Activated CD8-positive, alpha-beta T cell treated with anti-CD3 and anti-CD28 coated beads for 36 hours (primary cell): Measurements from ENCODE around the gene ZNF628. TPM values are rescaled to one million over a fixed set of nuclear protein-coding genes. Genes with fewer than 3 reads are reported as not detected.

Source experiments
- ATAC-seq: fragments of 200-7000 bp; cut with Tn5 transposase; one replicate; pipeline ENCODE4 v1.10.0; 2021; ENCODE audit warnings: mild to moderate bottlenecking, moderate library complexity
- CTCF ChIA-PET: fragments of 350-600 bp; sonication (Branson Sonifier 250); formaldehyde crosslinking; loops from one replicate; lab custom pipeline; 2021; ENCODE audit warnings: antibody characterized with exemption; lab: Charles Lee
- POLR2A ChIA-PET: fragments of 350-600 bp; sonication (Branson Sonifier 250); formaldehyde crosslinking; loops from one replicate; lab custom pipeline; 2021; ENCODE audit warnings: antibody characterized with exemption; lab: Charles Lee
- DNase-seq: peaks from one replicate; pipeline ENCODE4 v3.0.0-alpha.2; 2020
- H3K27ac Mint-ChIP-seq: one replicate; pipeline ENCODE4 v1.8.0; 2021; ENCODE audit warnings: mild to moderate bottlenecking, mixed read lengths
- H3K27me3 Mint-ChIP-seq: one replicate; pipeline ENCODE4 v1.8.0; 2021; ENCODE audit warnings: mixed read lengths
- H3K36me3 Mint-ChIP-seq: one replicate; pipeline ENCODE4 v1.8.0; 2021; ENCODE audit warnings: low read depth, mixed read lengths
- H3K4me1 Mint-ChIP-seq: one replicate; pipeline ENCODE4 v1.8.0; 2021; ENCODE audit warnings: low read depth, mixed read lengths
- H3K4me3 Mint-ChIP-seq: one replicate; pipeline ENCODE4 v1.8.0; 2021; ENCODE audit warnings: mild to moderate bottlenecking, moderate library complexity, mixed read lengths
- H3K9me3 Mint-ChIP-seq: one replicate; pipeline ENCODE4 v1.8.0; 2021; ENCODE audit warnings: mixed read lengths
- intact Hi-C: fragments of 100-400 bp; cut with micrococcal nuclease; formaldehyde crosslinking; loops from one replicate; pipeline ENCODE4 v1.10.0; 2022
- total RNA-seq, 2 experiments: library from RNA; stranded (reverse); gene quantifications; one replicate each; pipeline ENCODE4 v1.2.3, GENCODE V29; 2021
- TF ChIP-seq, protein P1 (sequence below): fragments of 200-600 bp; IDR thresholded peaks from one replicate; pipeline ENCODE4 v1.8.0; 2022; ENCODE audit warnings: antibody characterized with exemption, mild to moderate bottlenecking

The ZNF628 gene
- total RNA-seq, 2 experiments from 2014 or later, result 8.4 to 8.6 TPM

DNA sequence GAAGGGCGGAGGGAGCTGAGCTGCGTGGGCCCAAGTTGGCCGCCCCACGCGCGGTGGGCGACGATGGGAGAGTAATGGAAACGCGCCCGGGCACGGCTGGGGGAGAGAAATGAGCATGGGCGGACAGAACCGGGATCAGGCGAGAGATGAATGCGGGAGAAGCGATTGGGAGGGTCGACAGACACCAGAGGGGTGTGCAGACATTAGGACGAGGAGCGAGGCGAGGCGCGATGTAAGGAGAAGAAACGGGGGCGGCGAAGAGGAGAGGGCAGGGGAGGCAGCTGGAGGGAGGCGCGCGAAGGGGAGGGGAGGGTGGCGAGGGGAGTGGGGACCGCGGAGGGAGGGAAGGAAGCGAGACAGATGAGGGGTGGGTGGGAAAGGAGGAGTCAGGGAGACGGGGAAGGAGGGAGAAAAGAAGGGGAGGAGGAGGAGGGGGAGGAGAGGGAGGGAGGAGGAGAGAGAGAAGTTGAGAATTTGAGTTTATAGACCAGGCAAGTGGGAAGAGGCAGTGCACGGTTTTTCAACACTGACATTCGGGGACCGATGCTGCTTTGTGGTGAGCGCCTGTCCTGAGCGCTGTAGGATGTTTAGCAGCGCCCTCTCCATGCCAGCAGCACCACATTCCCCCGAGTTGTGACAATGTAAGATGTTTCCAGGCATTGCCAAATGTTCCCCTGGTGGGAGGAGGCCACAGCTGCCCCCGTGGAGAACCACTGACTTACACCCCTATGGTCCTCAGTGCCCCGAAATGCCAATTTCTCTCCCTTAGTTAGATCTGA lies 33.2 kb upstream of the ZNF628 start, which contains the start of gene SHISA7:
Gene SHISA7, minus strand, starts transcription at position 256 of the 779 bp plus-strand sequence. CDS start 437 bp downstream, outside the sequence.
- no peaks in the 10 kb centered on the region for H3K36me3 Mint-ChIP-seq
- intact Hi-C loops, result no loop called here
- POLR2A ChIA-PET, result interaction anchor here (0.6 to 1.3 kb wide), 2 partner anchors 25 to 30 kb away, joined by 3 read pairs; no protein-coding TSS in a partner anchor
- CTCF ChIA-PET, result no interaction called here
- peaks cover 57% of the 10 kb centered on the region for H3K27me3 Mint-ChIP-seq
- H3K27ac Mint-ChIP-seq, result no peak within 1 kb of the TSS
- TF ChIP-seq, protein P1, sequence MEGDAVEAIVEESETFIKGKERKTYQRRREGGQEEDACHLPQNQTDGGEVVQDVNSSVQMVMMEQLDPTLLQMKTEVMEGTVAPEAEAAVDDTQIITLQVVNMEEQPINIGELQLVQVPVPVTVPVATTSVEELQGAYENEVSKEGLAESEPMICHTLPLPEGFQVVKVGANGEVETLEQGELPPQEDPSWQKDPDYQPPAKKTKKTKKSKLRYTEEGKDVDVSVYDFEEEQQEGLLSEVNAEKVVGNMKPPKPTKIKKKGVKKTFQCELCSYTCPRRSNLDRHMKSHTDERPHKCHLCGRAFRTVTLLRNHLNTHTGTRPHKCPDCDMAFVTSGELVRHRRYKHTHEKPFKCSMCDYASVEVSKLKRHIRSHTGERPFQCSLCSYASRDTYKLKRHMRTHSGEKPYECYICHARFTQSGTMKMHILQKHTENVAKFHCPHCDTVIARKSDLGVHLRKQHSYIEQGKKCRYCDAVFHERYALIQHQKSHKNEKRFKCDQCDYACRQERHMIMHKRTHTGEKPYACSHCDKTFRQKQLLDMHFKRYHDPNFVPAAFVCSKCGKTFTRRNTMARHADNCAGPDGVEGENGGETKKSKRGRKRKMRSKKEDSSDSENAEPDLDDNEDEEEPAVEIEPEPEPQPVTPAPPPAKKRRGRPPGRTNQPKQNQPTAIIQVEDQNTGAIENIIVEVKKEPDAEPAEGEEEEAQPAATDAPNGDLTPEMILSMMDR, result no peak
- ATAC-seq (no peak), DNase-seq (no peak)
- H3K4me3 Mint-ChIP-seq, result no peak within 1 kb of the TSS
- H3K4me1 Mint-ChIP-seq, result peaks cover 14% of the 10 kb centered on the region
- H3K9me3 Mint-ChIP-seq, result no peaks in the 10 kb centered on the region

DNA sequence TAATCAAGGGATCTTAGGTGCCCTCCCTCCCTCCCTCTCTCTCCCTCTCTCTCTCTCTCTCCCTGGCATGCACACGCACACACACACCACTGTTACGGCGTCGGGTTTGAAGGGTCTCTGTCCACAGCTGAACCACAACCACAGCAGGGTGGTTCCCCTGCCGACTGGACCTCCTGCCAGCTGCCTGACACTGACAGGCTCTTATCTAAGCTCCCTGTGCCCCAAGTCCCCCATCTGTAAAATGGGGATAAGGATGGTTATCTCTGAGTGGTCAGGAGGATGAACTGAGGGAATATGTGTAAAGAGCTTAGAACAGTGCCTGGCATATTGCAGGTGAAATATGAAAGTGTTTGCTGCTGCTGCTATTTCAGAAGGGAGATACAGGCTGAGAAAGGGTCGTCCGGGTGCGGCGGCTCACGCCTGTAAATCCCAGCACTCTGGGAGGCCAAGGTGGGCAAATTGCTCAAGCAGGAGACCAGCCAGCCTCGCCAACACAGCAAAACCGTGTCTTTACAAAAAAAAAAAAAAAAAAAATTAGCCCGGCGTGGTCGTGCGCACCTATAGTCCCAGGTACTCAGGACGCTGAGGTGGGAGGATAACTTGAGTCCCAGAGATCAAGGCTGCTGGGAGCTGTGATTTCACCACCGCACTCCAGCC lies 32.5 kb upstream of the ZNF628 start:
- POLR2A ChIA-PET, result interaction anchor here (1.3 kb wide), 2 partner anchors 24 to 32 kb away, joined by 3 read pairs; no protein-coding TSS in a partner anchor
- peaks cover 52% of the 10 kb centered on the region for H3K27me3 Mint-ChIP-seq
- no peak overlapping the region for H3K27ac Mint-ChIP-seq
- intact Hi-C loops, result no loop called here
- H3K4me3 Mint-ChIP-seq, result no peak overlapping the region
- H3K4me1 Mint-ChIP-seq, result peaks cover 14% of the 10 kb centered on the region
- TF ChIP-seq, protein P1, result no peak
- CTCF ChIA-PET, result interaction anchor here (1.0 kb wide), 1 partner anchor 60 kb away, joined by 3 read pairs; no protein-coding TSS in a partner anchor
- DNase-seq (no peak), ATAC-seq (no peak)
- no peaks in the 10 kb centered on the region for H3K36me3 Mint-ChIP-seq
- no peaks in the 10 kb centered on the region for H3K9me3 Mint-ChIP-seq

DNA sequence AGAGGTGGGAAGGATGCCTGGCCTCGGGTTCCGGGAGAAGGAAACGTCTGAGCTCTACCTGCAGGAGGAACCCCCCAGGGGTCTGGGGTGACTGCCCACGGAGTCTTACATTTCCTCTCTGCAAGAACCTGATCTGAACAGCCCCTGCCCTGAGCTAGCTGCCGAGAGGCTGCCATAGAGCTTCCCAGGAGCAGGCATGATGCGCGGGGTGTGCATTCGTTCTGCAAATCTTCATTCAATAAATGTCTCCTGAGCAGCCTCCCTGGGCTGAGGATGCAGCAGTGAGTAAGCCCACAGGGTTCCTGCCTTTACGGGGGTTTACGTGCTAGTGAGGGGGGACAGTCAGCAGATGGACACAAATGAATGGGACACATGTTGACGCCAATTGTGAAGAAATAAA lies 31.8 kb upstream of the ZNF628 start:
- Mint-ChIP-seq H3K4me3 (no peak overlapping the region), H3K4me1 (peaks cover 14% of the 10 kb centered on the region), H3K27me3 (peaks cover 45% of the 10 kb centered on the region), H3K36me3 (no peaks in the 10 kb centered on the region), H3K27ac (no peak overlapping the region), H3K9me3 (no peaks in the 10 kb centered on the region)
- DNase-seq (no peak), ATAC-seq (no peak)
- intact Hi-C loops, result no loop called here
- TF ChIP-seq, protein P1, result no peak
- ChIA-PET POLR2A (interaction anchor here (1.3 kb wide), 2 partner anchors 23 to 31 kb away, joined by 3 read pairs; no protein-coding TSS in a partner anchor), CTCF (interaction anchor here (1.0 kb wide), 2 partner anchors 23 to 59 kb away, joined by 3 to 4 read pairs; no protein-coding TSS in a partner anchor)

DNA sequence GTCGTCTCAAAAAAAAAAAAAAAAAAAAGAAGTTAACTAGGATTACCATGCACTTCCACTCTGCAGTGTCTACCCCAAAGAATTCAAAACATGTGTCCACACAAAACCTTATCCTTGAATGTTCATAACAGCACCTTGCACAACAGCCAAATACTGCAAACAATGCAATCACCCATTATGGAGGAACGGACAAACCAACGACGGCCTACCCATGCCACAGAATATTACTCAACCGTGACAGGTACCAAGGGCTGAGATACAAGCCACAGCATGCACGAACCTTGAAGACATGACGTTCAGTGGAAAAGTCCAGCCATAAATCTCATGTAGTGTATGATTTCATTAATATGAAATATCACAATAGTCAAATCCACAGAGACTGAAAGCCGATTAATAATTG lies 30.4 kb upstream of the ZNF628 start:
- ChIA-PET POLR2A (interaction anchor here (1.2 kb wide), 1 partner anchor 9 kb away, joined by 3 read pairs; no protein-coding TSS in a partner anchor), CTCF (interaction anchor here (1.3 kb wide), 1 partner anchor 58 kb away, joined by 3 read pairs; no protein-coding TSS in a partner anchor)
- Mint-ChIP-seq H3K4me3 (no peak overlapping the region), H3K27me3 (peaks cover 46% of the 10 kb centered on the region), H3K36me3 (no peaks in the 10 kb centered on the region), H3K9me3 (no peaks in the 10 kb centered on the region), H3K4me1 (peaks cover 9% of the 10 kb centered on the region), H3K27ac (no peak overlapping the region)
- TF ChIP-seq, protein P1, result no peak
- ATAC-seq (no peak), DNase-seq (no peak)
- intact Hi-C loops, result no loop called here
